Stimulated activated CD4-positive, alpha-beta T cell treated with anti-CD3 and anti-CD28 coated beads, Interleukin-2, amount 100 ng/mL, for 24 hours (primary cell): ENCODE measurements around the gene KIAA1755.

Experiments
- DNase-seq, 2 donors: peaks; one replicate each; pipeline ENCODE4 v3.0.0-alpha.2; 2020

The KIAA1755 gene

GRCh38 chr20:38162878-38163875 lies 97.4 kb downstream of the KIAA1755 start:
- no peak for DNase-seq

GRCh38 chr20:38162149-38162548 lies 98.4 kb downstream of the KIAA1755 start:
- no peak for DNase-seq

GRCh38 chr20:38161412-38161774 lies 99.1 kb downstream of the KIAA1755 start:
- no peak for DNase-seq
